CD8-positive, alpha-beta memory T cell (primary cell): ENCODE results near the gene KPNA2. TPM values are rescaled to one million over a fixed set of nuclear protein-coding genes. Genes with fewer than 3 reads are reported as not detected.
"Not testable (repeated sequence)": the region's sequence is repeated elsewhere in the genome, so short reads cannot be mapped to it uniquely, and the experiment has no call there.

Experiments
- CTCF ChIA-PET: fragments of 350-600 bp; sonication (Branson Sonifier 250); formaldehyde crosslinking; loops from one replicate; lab custom pipeline; 2021; ENCODE audit warnings: antibody characterized with exemption; lab: Charles Lee
- POLR2A ChIA-PET: fragments of 350-600 bp; sonication (Branson Sonifier 250); formaldehyde crosslinking; loops from one replicate; lab custom pipeline; 2021; ENCODE audit warnings: antibody characterized with exemption; lab: Charles Lee
- DNase-seq, 5 donors: peaks; one replicate each; pipeline versions ENCODE4 v3.0.0 to v3.0.0-alpha.2; 2020 to 2022; ENCODE audit warnings: mixed read lengths in 1 of 5
- H3K27ac ChIP-seq: one replicate; pipeline ENCODE4 v1.7.0; 2013; ENCODE audit warnings: low read depth, mild to moderate bottlenecking, low read length, moderate library complexity
- H3K27me3 ChIP-seq: 2 replicates; pipeline ENCODE4 v1.7.0; 2013; ENCODE audit warnings: low read length, mild to moderate bottlenecking; ENCODE audit not compliant: insufficient read depth, poor library complexity, severe bottlenecking
- H3K36me3 ChIP-seq: 2 replicates; pipeline ENCODE4 v1.7.0; 2013; ENCODE audit warnings: mild to moderate bottlenecking, low read length, moderate library complexity; ENCODE audit not compliant: insufficient read depth
- H3K4me1 ChIP-seq: 2 replicates; pipeline ENCODE4 v1.7.0; 2013; ENCODE audit warnings: mild to moderate bottlenecking, low read length, moderate library complexity; ENCODE audit not compliant: insufficient read depth
- H3K4me3 ChIP-seq: 2 replicates; pipeline ENCODE4 v1.7.0; 2013; ENCODE audit warnings: mild to moderate bottlenecking, low read length
- H3K9me3 ChIP-seq: 2 replicates; pipeline ENCODE4 v1.7.0; 2013; ENCODE audit warnings: mild to moderate bottlenecking, low read length
- H3K27ac Mint-ChIP-seq, 8 donors: one replicate each; pipeline ENCODE4 v1.8.0; 2020 to 2021; ENCODE audit warnings: mixed read lengths in 8 of 8, mild to moderate bottlenecking in 6 of 8, inconsistent platforms in 3 of 8, moderate library complexity in 3 of 8
- H3K27me3 Mint-ChIP-seq, 2 donors: one replicate each; pipeline ENCODE4 v1.8.0; 2020 to 2021; ENCODE audit warnings: mixed read lengths in 2 of 2, mild to moderate bottlenecking in 1 of 2, moderate library complexity in 1 of 2
- H3K36me3 Mint-ChIP-seq, 3 donors: one replicate each; pipeline ENCODE4 v1.8.0; 2020 to 2021; ENCODE audit warnings: mixed read lengths in 3 of 3, inconsistent platforms in 1 of 3, mild to moderate bottlenecking in 1 of 3
- H3K4me1 Mint-ChIP-seq, 3 donors: one replicate each; pipeline ENCODE4 v1.8.0; 2020 to 2021; ENCODE audit warnings: mixed read lengths in 3 of 3, inconsistent platforms in 1 of 3, mild to moderate bottlenecking in 1 of 3
- H3K4me3 Mint-ChIP-seq, 7 donors: one replicate each; pipeline ENCODE4 v1.8.0; 2020 to 2021; ENCODE audit warnings: mixed read lengths in 7 of 7, mild to moderate bottlenecking in 6 of 7, moderate library complexity in 4 of 7, inconsistent platforms in 2 of 7
- H3K9me3 Mint-ChIP-seq, 5 donors: one replicate each; pipeline ENCODE4 v1.8.0; 2020 to 2022; ENCODE audit warnings: mixed read lengths in 5 of 5, mild to moderate bottlenecking in 3 of 5, moderate library complexity in 2 of 5, inconsistent platforms in 1 of 5
- polyA plus RNA-seq: library from polyadenylated mRNA; unstranded; fragments of 300-500 nt; fragmentation: Illumina TruSeq; gene quantifications from one replicate; pipeline ENCODE4 v1.2.3, GENCODE V29; 2021
- total RNA-seq, 2 experiments: library from RNA; stranded (reverse); gene quantifications; one replicate each; pipeline ENCODE4 v1.2.3, GENCODE V29; 2021

Gene KPNA2
- total and polyA plus RNA-seq, 3 experiments from 2014 or later = 24.3 to 223 (median 213) TPM

GRCh38 chr17:68020791-68021190 lies 14.7 kb upstream of the KPNA2 start:
- CTCF ChIA-PET = interaction anchor here (0.7 to 1.8 kb wide), 3 partner anchors 11 to 363 kb away, joined by 3 to 14 read pairs (median 13); partner anchors contain the start of gene KPNA2
- not testable (repeated sequence) for H3K9me3 Mint-ChIP-seq, DNase-seq, H3K36me3 Mint-ChIP-seq, H3K4me1 ChIP-seq, H3K27me3 Mint-ChIP-seq, H3K9me3 ChIP-seq, H3K36me3 ChIP-seq, H3K27me3 ChIP-seq
- POLR2A ChIA-PET = interaction anchor here (0.9 to 1.5 kb wide), 2 partner anchors 12 to 66 kb away, joined by 3 to 5 read pairs; no protein-coding TSS in a partner anchor
- peak overlapping the region; percentile 74 to 97 (median 92) for H3K27ac Mint-ChIP-seq
- H3K4me1 Mint-ChIP-seq = peaks cover 15 to 24% (median 21%) of the 10 kb centered on the region in 3 donors
- peak overlapping the region; percentile 61 for H3K4me3 ChIP-seq
- peak overlapping the region; percentile 57 for H3K27ac ChIP-seq
- peak overlapping the region; percentile 84 to 92 (median 86) for H3K4me3 Mint-ChIP-seq

- Histone ChIP-seq H3K4me3 (no peak overlapping the region), H3K36me3 (no peaks in the 10 kb centered on the region), H3K27ac (no peak overlapping the region), H3K27me3 (no peaks in the 10 kb centered on the region), H3K9me3 (no peaks in the 10 kb centered on the region), H3K4me1 (peaks cover 9% of the 10 kb centered on the region)
- peaks cover 0 to 7% of the 10 kb centered on the region in 2 donors for H3K27me3 Mint-ChIP-seq
- DNase-seq = no peak
- peaks cover 0 to 8% (median 0%) of the 10 kb centered on the region in 3 donors for H3K36me3 Mint-ChIP-seq
- CTCF ChIA-PET = no interaction called here
- POLR2A ChIA-PET = no interaction called here
- peaks cover 0 to 6% (median 0%) of the 10 kb centered on the region in 5 donors for H3K9me3 Mint-ChIP-seq
- peak overlapping the region in 6 of 7 donors; percentile 29 to 83 (median 51) for H3K4me3 Mint-ChIP-seq
- H3K27ac Mint-ChIP-seq = peak overlapping the region in 4 of 8 donors; percentile 43 to 74 (median 60)
- H3K4me1 Mint-ChIP-seq = peaks cover 15 to 22% (median 21%) of the 10 kb centered on the region in 3 donors
These were observed 13.6 kb upstream of the KPNA2 start for GRCh38 chr17:68021963-68022362.

GRCh38 chr17:68022547-68022946 lies 13.0 kb upstream of the KPNA2 start:
- DNase-seq, H3K9me3 ChIP-seq, H3K36me3 Mint-ChIP-seq, H3K27me3 Mint-ChIP-seq, H3K4me3 ChIP-seq, H3K27ac ChIP-seq, POLR2A ChIA-PET, H3K36me3 ChIP-seq, H3K4me1 ChIP-seq, H3K27me3 ChIP-seq, H3K9me3 Mint-ChIP-seq: not testable (repeated sequence)
- H3K27ac Mint-ChIP-seq = peak overlapping the region in 1 of 8 donors; percentile 74
- H3K4me3 Mint-ChIP-seq = peak overlapping the region in 1 of 7 donors; percentile 83
- CTCF ChIA-PET = interaction anchor here (1.7 kb wide), 1 partner anchor 11 kb away, joined by 4 read pairs; no protein-coding TSS in a partner anchor
- peaks cover 14 to 20% (median 19%) of the 10 kb centered on the region in 3 donors for H3K4me1 Mint-ChIP-seq

DNA sequence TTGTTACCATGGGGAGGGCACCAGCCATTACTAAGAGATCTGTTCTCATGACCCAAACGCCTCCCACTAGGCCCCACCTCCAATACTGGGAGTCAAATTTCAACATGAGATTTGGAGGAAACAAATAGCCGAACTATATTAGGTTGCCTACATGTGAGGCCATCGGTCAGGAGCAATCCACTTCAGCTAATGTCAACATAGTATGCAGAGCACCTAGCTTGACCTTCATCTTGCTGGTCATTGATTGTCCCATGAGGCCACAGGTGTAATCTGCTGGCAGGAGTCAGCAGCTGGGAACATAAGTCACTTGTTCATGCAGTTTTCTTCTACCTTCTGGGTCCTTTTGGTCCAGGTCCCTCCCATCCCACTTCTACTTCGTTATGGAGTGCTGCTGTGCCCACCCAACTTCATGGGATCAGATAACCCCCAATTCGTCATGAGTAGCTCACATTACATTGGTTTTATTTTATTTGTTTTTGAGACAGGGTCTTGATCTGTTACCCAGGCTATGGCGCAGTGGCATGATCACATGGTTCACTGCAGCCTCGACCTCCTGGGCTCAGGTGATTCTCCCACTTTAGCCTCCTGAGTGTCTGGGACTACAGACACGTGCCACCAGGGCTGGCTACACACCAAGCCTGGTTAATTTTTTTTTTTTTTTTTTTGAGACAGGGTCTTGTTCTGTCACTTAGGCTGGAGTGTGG lies 5.9 kb upstream of the KPNA2 start:
- peaks cover 0 to 2% of the 10 kb centered on the region in 2 donors for H3K27me3 Mint-ChIP-seq
- no peaks in the 10 kb centered on the region for H3K9me3 Mint-ChIP-seq
- Histone ChIP-seq H3K4me3 (no peak overlapping the region), H3K4me1 (no peaks in the 10 kb centered on the region), H3K36me3 (no peaks in the 10 kb centered on the region), H3K9me3 (no peaks in the 10 kb centered on the region), H3K27me3 (no peaks in the 10 kb centered on the region), H3K27ac (peak overlapping the region; percentile 11)
- H3K4me1 Mint-ChIP-seq = no peaks in the 10 kb centered on the region
- no peak overlapping the region for H3K27ac Mint-ChIP-seq
- CTCF ChIA-PET = no interaction called here
- no peak overlapping the region for H3K4me3 Mint-ChIP-seq
- POLR2A ChIA-PET = no interaction called here
- no peaks in the 10 kb centered on the region for H3K36me3 Mint-ChIP-seq
- no peak for DNase-seq

- H3K9me3 ChIP-seq = no peaks in the 10 kb centered on the region
- Mint-ChIP-seq H3K9me3 (no peaks in the 10 kb centered on the region), H3K4me1 (peaks cover 10 to 19% (median 18%) of the 10 kb centered on the region in 3 donors), H3K27ac (peak overlapping the region in 1 of 8 donors; percentile 20), H3K27me3 (peaks cover 0 to 5% of the 10 kb centered on the region in 2 donors), H3K4me3 (no peak overlapping the region), H3K36me3 (peaks cover 0 to 16% (median 0%) of the 10 kb centered on the region in 3 donors)
- ChIA-PET POLR2A (interaction anchor here (0.6 kb wide), 1 partner anchor 314 kb away, joined by 3 read pairs; no protein-coding TSS in a partner anchor), CTCF (no interaction called here)
- no peaks in the 10 kb centered on the region for H3K36me3 ChIP-seq
- peaks cover 9% of the 10 kb centered on the region for H3K4me1 ChIP-seq
- no peak for DNase-seq
- H3K27ac ChIP-seq = no peak overlapping the region
- H3K4me3 ChIP-seq = no peak overlapping the region
- H3K27me3 ChIP-seq = no peaks in the 10 kb centered on the region
These were observed 1.7 kb upstream of the KPNA2 start for GRCh38 chr17:68033636-68034451.

- H3K27ac ChIP-seq = no peak overlapping the region
- no peak for DNase-seq
- Mint-ChIP-seq H3K9me3 (no peaks in the 10 kb centered on the region), H3K4me3 (peak overlapping the region in 2 of 7 donors; percentile 15 to 40), H3K4me1 (peaks cover 10 to 19% (median 18%) of the 10 kb centered on the region in 3 donors), H3K27ac (no peak overlapping the region), H3K36me3 (peaks cover 0 to 20% (median 0%) of the 10 kb centered on the region in 3 donors), H3K27me3 (peaks cover 0 to 5% of the 10 kb centered on the region in 2 donors)
- POLR2A ChIA-PET = no interaction called here
- H3K27me3 ChIP-seq = no peaks in the 10 kb centered on the region
- CTCF ChIA-PET = no interaction called here
- peaks cover 9% of the 10 kb centered on the region for H3K4me1 ChIP-seq
- H3K36me3 ChIP-seq = no peaks in the 10 kb centered on the region
- H3K9me3 ChIP-seq = no peaks in the 10 kb centered on the region
- no peak overlapping the region for H3K4me3 ChIP-seq
These were observed 1.1 kb upstream of the KPNA2 start for GRCh38 chr17:68034452-68034776.

- peak overlapping the region; percentile 27 for H3K4me3 ChIP-seq
These were observed 408 bp upstream of the KPNA2 start for GRCh38 chr17:68035131-68035522.

More at GRCh38 chr17:68035131-68035522, 408 bp upstream of the KPNA2 start:
- peak in 2 of 5 donors; percentile 85 to 89 for DNase-seq
- H3K36me3 Mint-ChIP-seq = peaks cover 0 to 22% (median 0%) of the 10 kb centered on the region in 3 donors
- Histone ChIP-seq H3K27ac (no peak overlapping the region), H3K4me1 (peaks cover 9% of the 10 kb centered on the region), H3K27me3 (no peaks in the 10 kb centered on the region), H3K9me3 (no peaks in the 10 kb centered on the region), H3K36me3 (no peaks in the 10 kb centered on the region)
- POLR2A ChIA-PET = interaction anchor here (0.7 to 1.0 kb wide), 2 partner anchors 40 to 162 kb away, joined by 3 read pairs; no protein-coding TSS in a partner anchor
- peak overlapping the region in 6 of 8 donors; percentile 87 to 98 (median 96) for H3K27ac Mint-ChIP-seq
- no peaks in the 10 kb centered on the region for H3K9me3 Mint-ChIP-seq
- peak overlapping the region; percentile 88 to 97 (median 94) for H3K4me3 Mint-ChIP-seq
- peaks cover 0 to 5% of the 10 kb centered on the region in 2 donors for H3K27me3 Mint-ChIP-seq
- H3K4me1 Mint-ChIP-seq = peaks cover 10 to 19% (median 18%) of the 10 kb centered on the region in 3 donors
- CTCF ChIA-PET = interaction anchor here (1.0 to 1.8 kb wide), 2 partner anchors 15 to 76 kb away, joined by 3 to 13 read pairs; no protein-coding TSS in a partner anchor
